ENCODE results near the gene TOP2B. TPM values are rescaled to one million over a fixed set of nuclear protein-coding genes. Genes with fewer than 3 reads are reported as not detected.

The TOP2B gene
- total RNA-seq, 2 donors from 2014 or later, result 126 to 145 TPM

DNA sequence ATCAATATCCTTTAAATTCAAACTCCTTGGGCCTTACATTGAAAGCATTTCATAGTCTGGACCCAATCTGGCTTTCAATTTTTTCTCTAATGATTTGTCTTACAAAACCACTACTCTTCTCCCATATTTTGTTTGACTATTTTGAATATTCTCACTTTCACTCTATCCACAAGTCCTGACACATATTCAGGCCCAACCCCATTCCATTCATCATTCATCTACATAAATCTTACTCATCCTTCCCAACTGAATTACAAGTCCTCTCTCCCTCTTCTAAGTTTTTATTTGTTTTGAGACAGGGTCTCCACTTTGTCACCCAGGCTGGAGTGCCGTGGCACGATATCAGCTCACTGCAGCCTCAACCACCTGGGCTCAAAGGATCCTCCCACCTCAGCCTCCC lies 43.6 kb downstream of the TOP2B start:
- no peaks in the 10 kb centered on the region for H3K9me3 Mint-ChIP-seq
- H3K36me3 Mint-ChIP-seq, result peaks cover 29% of the 10 kb centered on the region
- ATAC-seq (no peak), DNase-seq (ENCODE audit: low spot score) (no peak)
- no peak overlapping the region for H3K4me3 Mint-ChIP-seq
- H3K4me1 Mint-ChIP-seq (ENCODE audit: low read depth in 2 of 2), result peaks cover 0 to 4% of the 10 kb centered on the region in 2 donors
- peak overlapping the region in 1 of 2 donors; percentile 1 for H3K27ac Mint-ChIP-seq
- H3K27me3 Mint-ChIP-seq, result no peaks in the 10 kb centered on the region

DNA sequence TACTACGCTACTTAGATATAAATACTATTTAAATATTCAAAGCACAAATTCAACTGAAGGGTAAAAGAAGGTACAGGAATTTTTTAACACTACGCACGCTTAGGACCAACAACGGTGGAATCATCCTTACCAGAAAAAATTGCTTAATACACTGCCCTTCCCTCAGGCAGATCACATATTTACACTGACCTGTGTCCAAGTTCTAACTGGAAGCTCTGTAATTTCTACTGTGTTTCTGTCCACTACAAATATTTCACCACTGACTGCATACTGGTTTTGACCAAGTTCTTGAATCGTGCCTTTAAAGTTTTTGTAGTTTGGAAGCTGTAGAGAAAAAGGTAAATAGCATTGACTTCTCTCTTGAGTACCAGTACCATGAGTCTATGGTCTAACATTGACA lies 44.2 kb downstream of the TOP2B start:
- Mint-ChIP-seq H3K4me1 (ENCODE audit: low read depth in 2 of 2) (peaks cover 0 to 4% of the 10 kb centered on the region in 2 donors), H3K4me3 (no peak overlapping the region), H3K36me3 (peaks cover 24% of the 10 kb centered on the region), H3K9me3 (no peaks in the 10 kb centered on the region), H3K27ac (no peak overlapping the region), H3K27me3 (no peaks in the 10 kb centered on the region)
- no peak for ATAC-seq
- no peak for DNase-seq (ENCODE audit: low spot score)

DNA sequence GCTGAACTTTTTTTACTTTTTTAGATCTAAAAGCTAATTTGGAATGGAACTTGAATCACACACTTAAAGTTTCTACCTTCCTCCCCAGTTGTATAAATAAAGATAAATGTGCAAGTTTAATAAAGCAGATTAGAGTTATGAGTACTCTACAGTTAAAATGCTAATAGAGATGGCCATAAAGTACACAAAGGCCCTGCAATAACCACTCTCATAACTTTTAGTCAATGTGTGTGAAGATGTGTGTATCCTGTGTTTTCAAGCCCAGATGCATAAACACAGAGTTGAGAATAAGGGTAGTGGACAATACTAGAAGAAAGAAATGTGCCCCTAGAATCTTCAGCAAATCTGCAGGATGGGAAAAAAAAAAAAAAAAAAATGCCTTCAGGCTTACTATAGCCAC lies 45.3 kb downstream of the TOP2B start:
- H3K27ac Mint-ChIP-seq, result no peak overlapping the region
- no peaks in the 10 kb centered on the region for H3K9me3 Mint-ChIP-seq

DNA sequence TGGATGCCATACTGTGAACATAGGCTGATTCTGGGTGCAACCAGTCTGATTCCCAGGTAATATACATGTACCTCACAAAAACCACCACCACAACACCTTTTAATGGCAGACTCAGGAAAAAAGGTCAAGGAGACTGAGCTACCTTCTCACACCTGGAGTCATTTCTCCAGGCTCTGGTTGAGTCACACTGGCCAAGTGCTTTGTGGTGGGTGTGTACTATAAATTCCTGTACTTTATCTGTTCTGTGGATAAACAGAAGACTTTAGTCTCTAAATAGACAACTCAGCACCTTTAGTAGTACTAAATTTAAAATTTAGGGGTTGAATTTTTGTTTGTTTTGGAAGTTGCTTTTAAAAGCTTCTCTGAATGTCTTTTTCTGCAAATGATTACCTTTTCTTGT lies 46.7 kb downstream of the TOP2B start:
- no peak overlapping the region for H3K27ac Mint-ChIP-seq
- H3K27me3 Mint-ChIP-seq, result no peaks in the 10 kb centered on the region
- no peaks in the 10 kb centered on the region for H3K9me3 Mint-ChIP-seq
- peaks cover 0 to 4% of the 10 kb centered on the region in 2 donors for H3K4me1 Mint-ChIP-seq (ENCODE audit: low read depth in 2 of 2)
- H3K36me3 Mint-ChIP-seq, result peaks cover 16% of the 10 kb centered on the region
- DNase-seq (ENCODE audit: low spot score) (no peak), ATAC-seq (no peak)
- H3K4me3 Mint-ChIP-seq, result no peak overlapping the region

More for the DNA sequence above, 45.3 kb downstream of the TOP2B start:
- ATAC-seq, result no peak
- H3K4me3 Mint-ChIP-seq, result no peak overlapping the region
- DNase-seq (ENCODE audit: low spot score), result no peak
- H3K27me3 Mint-ChIP-seq, result no peaks in the 10 kb centered on the region
- peaks cover 22% of the 10 kb centered on the region for H3K36me3 Mint-ChIP-seq
- H3K4me1 Mint-ChIP-seq (ENCODE audit: low read depth in 2 of 2), result peaks cover 0 to 4% of the 10 kb centered on the region in 2 donors

DNA sequence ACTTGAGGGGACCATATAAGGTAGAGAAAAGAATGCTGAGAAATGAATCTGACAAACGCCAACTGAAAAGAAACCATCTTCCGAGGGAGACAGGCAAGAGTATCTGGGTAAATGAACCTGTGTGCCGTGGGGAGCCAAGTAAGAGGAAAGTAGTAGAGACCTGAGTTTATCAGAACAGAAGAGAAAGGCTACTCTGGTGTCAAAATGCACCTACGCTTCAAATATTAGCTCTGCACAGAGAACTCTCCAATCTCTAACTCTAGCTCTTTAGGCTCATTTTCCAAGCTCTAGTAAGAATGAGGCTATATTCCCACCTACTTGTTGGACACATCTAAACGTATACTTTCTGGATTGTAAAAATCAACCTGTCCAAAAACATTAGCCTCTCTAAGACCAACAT lies 53.5 kb downstream of the TOP2B start:
- ATAC-seq (no peak), DNase-seq (ENCODE audit: low spot score) (no peak)
- peaks cover 23% of the 10 kb centered on the region for H3K36me3 Mint-ChIP-seq
- no peaks in the 10 kb centered on the region for H3K9me3 Mint-ChIP-seq
- H3K4me3 Mint-ChIP-seq, result no peak overlapping the region
- H3K27ac Mint-ChIP-seq, result no peak overlapping the region
- no peaks in the 10 kb centered on the region for H3K27me3 Mint-ChIP-seq
- H3K4me1 Mint-ChIP-seq (ENCODE audit: low read depth in 2 of 2), result peaks cover 0 to 3% of the 10 kb centered on the region in 2 donors

DNA sequence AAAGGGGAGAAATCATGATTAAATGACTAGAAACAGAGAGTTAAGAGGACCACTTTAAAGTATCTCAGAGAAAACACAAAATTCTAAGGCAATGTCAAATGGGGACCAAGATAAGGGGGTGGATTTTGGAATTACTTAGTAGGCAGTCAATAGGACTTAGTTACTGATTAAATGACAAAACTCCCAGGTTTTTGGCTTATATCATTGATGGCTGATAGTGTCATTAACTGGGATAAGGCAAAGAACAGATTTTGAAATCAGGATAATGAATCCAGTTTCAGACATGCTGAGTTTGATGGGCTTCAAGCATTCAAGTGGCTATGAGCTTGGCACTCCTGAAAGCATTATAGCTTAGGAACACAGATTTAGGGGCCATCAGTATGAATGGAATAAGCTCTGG lies 53.9 kb downstream of the TOP2B start:
- H3K4me1 Mint-ChIP-seq (ENCODE audit: low read depth in 2 of 2), result peaks cover 0 to 4% of the 10 kb centered on the region in 2 donors
- H3K27me3 Mint-ChIP-seq, result no peaks in the 10 kb centered on the region
- no peak for ATAC-seq
- H3K9me3 Mint-ChIP-seq, result no peaks in the 10 kb centered on the region
- no peak overlapping the region for H3K4me3 Mint-ChIP-seq
- H3K27ac Mint-ChIP-seq, result peak overlapping the region; percentile 25 to 56
- peaks cover 27% of the 10 kb centered on the region for H3K36me3 Mint-ChIP-seq
- DNase-seq (ENCODE audit: low spot score), result no peak

DNA sequence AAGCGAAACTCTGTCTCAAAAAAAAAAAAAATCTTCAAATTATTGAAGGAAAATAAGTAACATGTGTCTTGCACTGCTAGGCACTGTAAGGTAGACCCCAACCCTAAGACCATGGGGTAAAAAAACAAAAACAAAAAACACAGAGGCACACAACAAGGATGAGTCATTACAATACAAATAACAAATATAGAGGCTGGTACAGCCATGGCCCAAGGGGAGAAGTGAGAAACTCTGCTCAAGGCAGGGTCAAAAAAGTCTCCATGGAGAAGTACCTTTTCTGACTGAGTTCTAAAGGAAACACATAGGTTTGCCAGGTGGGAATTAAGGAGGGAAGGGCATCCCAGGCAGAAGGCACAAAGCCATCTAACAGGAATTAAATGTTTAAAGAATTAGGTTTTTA lies 54.5 kb downstream of the TOP2B start:
- DNase-seq (ENCODE audit: low spot score), result no peak
- H3K27me3 Mint-ChIP-seq, result no peaks in the 10 kb centered on the region
- H3K4me3 Mint-ChIP-seq, result no peak overlapping the region
- no peak for ATAC-seq
- peak overlapping the region; percentile 25 to 56 for H3K27ac Mint-ChIP-seq
- peaks cover 0 to 7% of the 10 kb centered on the region in 2 donors for H3K4me1 Mint-ChIP-seq (ENCODE audit: low read depth in 2 of 2)
- H3K36me3 Mint-ChIP-seq, result peaks cover 30% of the 10 kb centered on the region
- no peaks in the 10 kb centered on the region for H3K9me3 Mint-ChIP-seq

DNA sequence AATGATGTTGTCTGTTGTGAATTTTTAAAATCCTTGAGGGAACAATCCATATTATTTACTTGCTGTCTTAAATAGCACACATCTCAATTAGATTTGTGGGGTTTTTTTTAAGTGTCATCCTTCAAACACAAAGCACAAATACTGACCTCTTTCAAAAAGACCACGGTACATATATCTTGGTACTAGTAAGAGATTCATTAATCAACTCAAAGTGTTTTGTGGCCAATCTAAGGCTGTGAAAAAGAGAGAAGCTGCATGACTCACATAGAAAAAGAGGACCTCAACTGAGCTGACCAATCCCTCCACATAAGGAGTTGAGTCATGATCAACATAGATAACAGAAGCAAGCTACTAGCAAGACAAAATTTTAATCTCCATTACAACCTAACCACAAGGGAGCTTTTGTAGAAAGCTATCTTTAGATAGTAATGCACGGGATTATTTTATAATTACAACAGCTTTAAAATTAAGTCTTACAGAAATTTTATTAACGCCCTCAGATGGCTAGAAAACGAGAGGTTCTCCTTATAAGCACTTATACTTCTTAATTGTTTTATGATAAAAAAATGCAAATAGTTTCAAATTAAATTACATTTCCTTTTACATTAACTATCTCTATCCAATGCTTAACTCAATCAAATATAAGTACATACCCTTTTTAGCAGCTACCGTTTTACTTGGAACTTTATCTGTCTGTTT lies 60.5 kb downstream of the TOP2B start:
- ATAC-seq (peak; percentile 75 to 95), DNase-seq (ENCODE audit: low spot score) (no peak)
- Mint-ChIP-seq H3K36me3 (peaks cover 19% of the 10 kb centered on the region), H3K4me1 (ENCODE audit: low read depth in 2 of 2) (peaks cover 13 to 17% of the 10 kb centered on the region in 2 donors), H3K27ac (peak overlapping the region; percentile 51 to 60), H3K9me3 (no peaks in the 10 kb centered on the region), H3K4me3 (no peak overlapping the region), H3K27me3 (no peaks in the 10 kb centered on the region)

DNA sequence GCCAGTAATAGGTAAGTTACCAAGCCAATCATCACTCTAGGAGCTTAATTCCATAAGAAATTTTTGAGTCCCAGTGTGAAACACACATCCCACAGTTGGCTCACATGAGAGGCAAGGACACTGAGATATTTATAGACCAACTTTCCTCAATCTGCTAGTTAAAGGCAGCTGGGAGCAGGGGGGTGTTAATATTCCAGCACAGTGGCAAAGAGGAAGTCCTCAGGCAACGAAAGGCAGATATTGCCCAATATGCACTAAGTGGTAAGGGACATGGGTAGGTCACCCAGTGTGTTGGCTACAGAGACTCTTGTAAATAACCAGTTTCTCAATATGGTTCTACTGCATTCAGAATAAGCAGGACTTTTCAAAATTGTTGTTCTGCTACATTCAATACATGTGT lies 61.0 kb downstream of the TOP2B start:
- peak in 1 of 2 donors; percentile 70 for ATAC-seq
- no peaks in the 10 kb centered on the region for H3K9me3 Mint-ChIP-seq
- peaks cover 15 to 18% of the 10 kb centered on the region in 2 donors for H3K4me1 Mint-ChIP-seq (ENCODE audit: low read depth in 2 of 2)
- no peak overlapping the region for H3K4me3 Mint-ChIP-seq
- H3K27me3 Mint-ChIP-seq, result no peaks in the 10 kb centered on the region
- H3K27ac Mint-ChIP-seq, result peak overlapping the region; percentile 51 to 60
- H3K36me3 Mint-ChIP-seq, result peaks cover 22% of the 10 kb centered on the region
- DNase-seq (ENCODE audit: low spot score), result no peak

DNA sequence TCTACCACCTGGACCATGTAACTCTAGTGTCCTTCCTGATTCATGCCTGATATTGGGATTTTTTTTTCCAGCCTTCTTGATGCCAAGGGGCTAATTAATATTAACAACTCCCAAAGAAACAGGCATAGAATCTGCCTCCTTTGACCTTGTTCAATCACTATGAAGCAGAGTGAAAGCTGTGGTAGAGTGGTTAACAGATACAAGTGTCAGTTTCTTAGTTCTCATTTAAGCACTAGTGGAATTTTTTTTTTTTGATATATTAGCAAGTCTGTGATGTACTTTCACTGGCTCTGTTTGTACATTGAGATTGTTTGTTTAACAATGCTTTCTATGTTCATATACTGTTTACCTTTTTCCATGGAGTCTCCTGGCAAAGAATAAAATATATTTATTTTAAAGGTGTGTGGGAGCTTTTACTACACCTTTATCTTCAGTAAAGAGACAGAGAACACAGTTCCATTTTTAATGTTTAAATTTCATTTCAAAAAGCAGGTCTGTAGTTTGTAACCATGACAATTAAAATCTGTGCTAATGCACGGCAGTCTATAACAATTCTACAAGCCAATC lies 67.1 kb downstream of the TOP2B start:
- peaks cover 23% of the 10 kb centered on the region for H3K36me3 Mint-ChIP-seq
- no peak overlapping the region for H3K27ac Mint-ChIP-seq
- DNase-seq (ENCODE audit: low spot score) (no peak), ATAC-seq (no peak)
- no peaks in the 10 kb centered on the region for H3K27me3 Mint-ChIP-seq
- H3K4me3 Mint-ChIP-seq, result no peak overlapping the region
- no peaks in the 10 kb centered on the region for H3K9me3 Mint-ChIP-seq
- H3K4me1 Mint-ChIP-seq (ENCODE audit: low read depth in 2 of 2), result peaks cover 5 to 10% of the 10 kb centered on the region in 2 donors

DNA sequence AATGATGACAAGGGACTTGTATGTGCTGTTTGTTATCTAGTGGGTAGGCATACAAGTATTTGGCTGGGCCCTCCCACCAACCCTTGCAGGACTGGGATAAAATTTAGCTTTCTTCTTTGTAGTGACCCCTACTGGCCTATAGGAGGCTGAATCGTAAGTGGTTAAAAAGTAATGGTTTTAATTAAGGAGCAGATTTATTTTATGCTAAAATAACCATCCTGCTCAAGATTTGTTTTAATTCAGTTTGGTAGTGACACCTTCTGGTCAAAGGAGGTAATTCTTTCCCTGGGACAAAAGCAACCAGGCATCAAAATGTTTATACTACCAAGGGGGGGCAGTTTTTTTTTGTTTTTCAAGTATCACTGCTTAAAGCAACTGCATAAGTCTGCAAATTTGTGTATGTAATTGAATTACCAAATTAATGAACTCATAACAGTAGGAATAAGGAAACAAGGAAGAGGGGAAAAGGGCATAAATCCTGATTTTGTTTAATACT lies 70.7 kb downstream of the TOP2B start:
- Mint-ChIP-seq H3K27me3 (no peaks in the 10 kb centered on the region), H3K4me3 (no peak overlapping the region), H3K9me3 (no peaks in the 10 kb centered on the region), H3K4me1 (ENCODE audit: low read depth in 2 of 2) (peaks cover 6 to 10% of the 10 kb centered on the region in 2 donors), H3K36me3 (peaks cover 17% of the 10 kb centered on the region), H3K27ac (peak overlapping the region in 1 of 2 donors; percentile 10)
- ATAC-seq (peak in 1 of 2 donors; percentile 50), DNase-seq (ENCODE audit: low spot score) (no peak)

DNA sequence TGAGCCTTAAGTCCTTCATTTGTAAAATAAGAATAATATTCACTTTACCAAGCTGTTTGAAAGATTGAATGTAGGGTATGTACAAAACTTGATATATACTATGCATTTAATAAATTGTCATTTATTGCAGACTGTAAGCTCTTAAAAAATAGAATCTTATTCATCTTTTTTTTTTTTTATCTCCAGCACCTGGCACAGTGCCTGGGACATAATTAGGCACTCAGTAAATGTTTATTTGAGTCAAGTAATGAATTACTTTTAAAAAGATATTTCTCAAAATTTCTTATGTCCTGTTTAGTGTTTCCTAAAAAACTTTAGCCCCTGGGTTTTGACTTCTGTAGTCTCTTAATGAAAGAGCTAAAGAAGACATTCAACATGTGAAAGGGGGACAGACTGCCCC lies 71.7 kb downstream of the TOP2B start:
- no peak for ATAC-seq
- no peak overlapping the region for H3K4me3 Mint-ChIP-seq
- H3K27me3 Mint-ChIP-seq, result no peaks in the 10 kb centered on the region
- no peaks in the 10 kb centered on the region for H3K9me3 Mint-ChIP-seq
- DNase-seq (ENCODE audit: low spot score), result no peak
- H3K4me1 Mint-ChIP-seq (ENCODE audit: low read depth in 2 of 2), result peaks cover 5 to 6% of the 10 kb centered on the region in 2 donors
- no peak overlapping the region for H3K27ac Mint-ChIP-seq
- peaks cover 9% of the 10 kb centered on the region for H3K36me3 Mint-ChIP-seq

DNA sequence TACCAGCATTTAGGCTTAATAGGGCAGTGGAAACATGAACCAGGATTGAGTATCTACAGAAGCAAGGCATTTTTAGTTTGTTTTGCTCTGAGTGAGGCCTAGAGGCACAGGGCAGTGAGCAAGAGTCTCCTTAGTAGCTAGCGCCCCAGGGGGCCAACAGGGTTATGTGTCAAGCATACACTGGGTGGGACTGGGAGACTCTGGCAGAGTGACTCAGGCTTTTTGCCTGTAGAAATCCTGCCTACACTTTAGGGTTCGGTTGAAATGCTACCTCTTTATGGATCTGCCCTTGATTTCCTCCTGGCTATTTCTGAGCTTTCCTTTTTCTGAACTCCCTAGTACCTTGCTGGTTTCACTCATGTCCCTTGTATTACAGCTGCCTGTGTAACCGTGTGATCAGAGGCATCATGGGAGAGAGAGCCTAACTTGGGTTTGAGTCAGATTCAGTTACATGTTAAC lies 72.2 kb downstream of the TOP2B start:
- H3K27ac Mint-ChIP-seq, result no peak overlapping the region
- H3K36me3 Mint-ChIP-seq, result peaks cover 5% of the 10 kb centered on the region
- no peak overlapping the region for H3K4me3 Mint-ChIP-seq
- ATAC-seq, result peak; percentile 33 to 39
- no peaks in the 10 kb centered on the region for H3K9me3 Mint-ChIP-seq
- no peak for DNase-seq (ENCODE audit: low spot score)
- H3K27me3 Mint-ChIP-seq, result no peaks in the 10 kb centered on the region
- peaks cover 3 to 6% of the 10 kb centered on the region in 2 donors for H3K4me1 Mint-ChIP-seq (ENCODE audit: low read depth in 2 of 2)

DNA sequence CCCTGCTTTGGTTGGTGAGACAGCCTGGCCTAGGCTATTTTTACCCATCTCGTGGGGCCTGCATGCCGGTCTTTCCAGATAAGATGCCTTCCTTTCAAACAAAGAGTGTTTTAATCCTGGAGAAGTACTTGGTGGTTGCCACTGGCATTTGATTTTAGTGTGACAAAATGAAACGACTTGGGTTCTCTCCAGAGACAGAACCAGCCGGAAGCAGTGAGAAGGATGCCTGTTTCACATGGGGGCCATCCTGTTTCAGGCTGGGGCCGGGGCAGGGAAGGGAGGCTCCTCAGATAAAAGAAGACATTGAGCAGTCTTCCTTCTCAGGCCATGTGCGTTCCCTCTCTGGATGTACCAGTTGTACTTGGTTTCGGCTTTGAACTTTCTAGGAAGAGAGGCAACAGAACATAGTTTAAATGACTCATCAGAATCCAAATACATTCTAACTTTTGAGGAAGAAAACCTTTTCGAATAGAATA lies 74.9 kb downstream of the TOP2B start:
- no peak for ATAC-seq
- H3K4me1 Mint-ChIP-seq (ENCODE audit: low read depth in 2 of 2), result peaks cover 3 to 6% of the 10 kb centered on the region in 2 donors
- DNase-seq (ENCODE audit: low spot score), result no peak
- no peaks in the 10 kb centered on the region for H3K9me3 Mint-ChIP-seq
- no peak overlapping the region for H3K27ac Mint-ChIP-seq
- no peak overlapping the region for H3K4me3 Mint-ChIP-seq
- H3K27me3 Mint-ChIP-seq, result no peaks in the 10 kb centered on the region
- no peaks in the 10 kb centered on the region for H3K36me3 Mint-ChIP-seq

Measured in natural killer cell treated with Interleukin-12 subunit alpha and Interleukin-12 subunit beta and Interleukin-15 and Interleukin-18, amount 100 ng/mL, for 72 hours (primary cell).